ENCODE measurements around the gene PHAX. TPM values are rescaled to one million over a fixed set of nuclear protein-coding genes. Genes with fewer than 3 reads are reported as not detected.
"Not testable (repeated sequence)": the region's sequence is repeated elsewhere in the genome, so short reads cannot be mapped to it uniquely, and the experiment has no call there.

The PHAX gene
- total RNA-seq, 1 experiment from 2014 or later, result 46.7 TPM

- no peak for DNase-seq (ENCODE audit: low read depth, low spot score)
- in situ Hi-C loops (cut with HindIII; ENCODE audit: low pct_unique_long_range_greater_than_20kb, low sequenced_read_pairs), result no loop called here
Measured at GRCh38 chr5:126597156-126597555, 3.6 kb upstream of the PHAX start.

- DNase-seq (ENCODE audit: low read depth, low spot score), result no peak
- in situ Hi-C loops (cut with HindIII; ENCODE audit: low pct_unique_long_range_greater_than_20kb, low sequenced_read_pairs), result no loop called here
Measured at GRCh38 chr5:126599499-126599898, 1.2 kb upstream of the PHAX start.

GRCh38 chr5:126599971-126600630 is 646 bp upstream of the PHAX start:
- in situ Hi-C loops (cut with HindIII; ENCODE audit: low pct_unique_long_range_greater_than_20kb, low sequenced_read_pairs), result not testable (repeated sequence)

GRCh38 chr5:126603402-126603991 is 2.8 kb downstream of the PHAX start:
- DNase-seq (ENCODE audit: low read depth, low spot score), result no peak
- in situ Hi-C loops (cut with HindIII; ENCODE audit: low pct_unique_long_range_greater_than_20kb, low sequenced_read_pairs), result no loop called here

More at GRCh38 chr5:126599971-126600630, 646 bp upstream of the PHAX start:
- not testable (repeated sequence) for DNase-seq (ENCODE audit: low read depth, low spot score)

- in situ Hi-C loops (cut with HindIII; ENCODE audit: low pct_unique_long_range_greater_than_20kb, low sequenced_read_pairs), result no loop called here
- no peak for DNase-seq (ENCODE audit: low read depth, low spot score)
Measured at GRCh38 chr5:126605525-126605924, 4.8 kb downstream of the PHAX start.

- DNase-seq (ENCODE audit: low read depth, low spot score), result peak; percentile 79
- in situ Hi-C loops (cut with HindIII; ENCODE audit: low pct_unique_long_range_greater_than_20kb, low sequenced_read_pairs), result no loop called here
Measured at GRCh38 chr5:126610160-126610559, 9.4 kb downstream of the PHAX start.

- no peak for DNase-seq (ENCODE audit: low read depth, low spot score)
- in situ Hi-C loops (cut with HindIII; ENCODE audit: low pct_unique_long_range_greater_than_20kb, low sequenced_read_pairs), result no loop called here
Measured at GRCh38 chr5:126610616-126611015, 9.9 kb downstream of the PHAX start.

GRCh38 chr5:126613941-126614592 is 13.3 kb downstream of the PHAX start:
- in situ Hi-C loops (cut with HindIII; ENCODE audit: low pct_unique_long_range_greater_than_20kb, low sequenced_read_pairs), result no loop called here
- DNase-seq (ENCODE audit: low read depth, low spot score), result no peak

- in situ Hi-C loops (cut with HindIII; ENCODE audit: low pct_unique_long_range_greater_than_20kb, low sequenced_read_pairs), result no loop called here
- no peak for DNase-seq (ENCODE audit: low read depth, low spot score)
Measured at GRCh38 chr5:126615286-126615685, 14.5 kb downstream of the PHAX start.

GRCh38 chr5:126617603-126618002 is 16.9 kb downstream of the PHAX start:
- DNase-seq (ENCODE audit: low read depth, low spot score); in situ Hi-C loops (cut with HindIII; ENCODE audit: low pct_unique_long_range_greater_than_20kb, low sequenced_read_pairs): not testable (repeated sequence)

GRCh38 chr5:126619781-126620180 is 19.0 kb downstream of the PHAX start:
- in situ Hi-C loops (cut with HindIII; ENCODE audit: low pct_unique_long_range_greater_than_20kb, low sequenced_read_pairs), result no loop called here
- no peak for DNase-seq (ENCODE audit: low read depth, low spot score)

GRCh38 chr5:126624534-126624933 is 23.8 kb downstream of the PHAX start:
- peak; percentile 23 for DNase-seq (ENCODE audit: low read depth, low spot score)
- in situ Hi-C loops (cut with HindIII; ENCODE audit: low pct_unique_long_range_greater_than_20kb, low sequenced_read_pairs), result no loop called here

GRCh38 chr5:126628102-126628501 is 27.4 kb downstream of the PHAX start:
- in situ Hi-C loops (cut with HindIII; ENCODE audit: low pct_unique_long_range_greater_than_20kb, low sequenced_read_pairs), result no loop called here
- no peak for DNase-seq (ENCODE audit: low read depth, low spot score)

- in situ Hi-C loops (cut with HindIII; ENCODE audit: low pct_unique_long_range_greater_than_20kb, low sequenced_read_pairs), result no loop called here
- DNase-seq (ENCODE audit: low read depth, low spot score), result no peak
Measured at GRCh38 chr5:126631920-126632319, 31.2 kb downstream of the PHAX start.

GRCh38 chr5:126633552-126633951 is 32.8 kb downstream of the PHAX start:
- in situ Hi-C loops (cut with HindIII; ENCODE audit: low pct_unique_long_range_greater_than_20kb, low sequenced_read_pairs), result no loop called here
- no peak for DNase-seq (ENCODE audit: low read depth, low spot score)

GRCh38 chr5:126635585-126635984 is 34.8 kb downstream of the PHAX start:
- DNase-seq (ENCODE audit: low read depth, low spot score), result no peak
- in situ Hi-C loops (cut with HindIII; ENCODE audit: low pct_unique_long_range_greater_than_20kb, low sequenced_read_pairs), result no loop called here

- DNase-seq (ENCODE audit: low read depth, low spot score), result no peak
- in situ Hi-C loops (cut with HindIII; ENCODE audit: low pct_unique_long_range_greater_than_20kb, low sequenced_read_pairs), result no loop called here
Measured at GRCh38 chr5:126636956-126637355, 36.2 kb downstream of the PHAX start.

- no peak for DNase-seq (ENCODE audit: low read depth, low spot score)
- in situ Hi-C loops (cut with HindIII; ENCODE audit: low pct_unique_long_range_greater_than_20kb, low sequenced_read_pairs), result no loop called here
Measured at GRCh38 chr5:126640866-126641265, 40.1 kb downstream of the PHAX start.

GRCh38 chr5:126641387-126641786 is 40.6 kb downstream of the PHAX start:
- in situ Hi-C loops (cut with HindIII; ENCODE audit: low pct_unique_long_range_greater_than_20kb, low sequenced_read_pairs), result no loop called here
- no peak for DNase-seq (ENCODE audit: low read depth, low spot score)

All from SK-MEL-5 (cell line).